HG03103 (cell line): Measurements from ENCODE around the gene TAOK2.
"Not testable (repeated sequence)": the region's sequence is repeated elsewhere in the genome, so short reads cannot be mapped to it uniquely, and the experiment has no call there.

Source experiments
- ATAC-seq: cut with Tn5 transposase; IDR thresholded peaks from one replicate; pipeline ENCODE4 v1.9.1; 2021; ENCODE audit warnings: low read depth; ENCODE audit not compliant: unreplicated experiment

The TAOK2 gene

DNA sequence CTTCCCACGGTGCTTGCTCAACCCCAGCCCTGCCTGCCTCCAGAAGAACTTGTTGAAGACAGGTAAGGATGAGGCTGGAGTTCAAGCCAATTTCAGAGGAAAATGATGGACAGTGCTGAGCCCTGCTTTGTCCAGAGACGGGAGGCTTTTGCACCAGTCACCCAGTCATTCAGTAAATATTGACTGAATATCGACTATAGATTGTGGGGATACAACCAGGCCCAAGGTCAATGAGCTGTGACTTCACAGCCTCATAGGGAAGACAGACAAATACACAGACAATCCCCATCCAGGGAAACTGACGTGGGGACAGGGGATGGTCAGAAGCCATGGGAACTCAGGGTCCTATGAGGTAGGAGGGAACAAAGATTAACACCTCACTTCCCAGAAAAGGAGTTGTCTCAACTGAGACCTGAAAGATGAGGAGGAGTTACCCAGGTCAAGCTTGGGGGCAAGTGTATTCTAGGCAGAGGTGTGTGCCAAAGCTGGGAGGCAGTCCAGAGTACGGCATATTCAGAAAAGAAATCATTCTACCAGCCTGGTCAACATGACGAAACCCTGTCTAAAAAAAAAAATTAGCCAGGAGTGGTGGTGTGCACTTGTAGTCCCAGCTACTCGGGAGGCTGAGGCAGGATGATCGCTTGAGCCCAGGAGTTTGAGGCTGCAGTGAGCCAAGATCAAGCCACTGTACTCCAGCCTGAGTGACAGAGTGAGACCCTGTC is 43.0 kb downstream of the TAOK2 start:
- no peak for ATAC-seq

DNA sequence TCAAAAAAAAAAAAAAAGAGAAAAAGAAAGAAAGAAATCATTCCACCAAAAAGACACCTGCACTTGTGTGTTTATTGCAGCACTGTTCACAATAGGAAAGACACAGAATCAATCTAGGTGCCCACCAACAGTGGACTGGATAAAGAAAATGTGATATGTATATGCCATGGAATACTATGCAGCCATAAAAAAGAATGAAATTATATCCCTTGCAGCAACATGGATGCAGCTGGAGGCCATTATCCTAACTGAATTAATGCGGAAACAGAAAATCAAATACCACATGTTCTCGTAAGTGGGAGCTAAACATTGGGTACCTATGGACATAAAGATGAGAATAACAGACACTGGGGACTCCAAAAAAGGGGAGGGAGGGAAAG is 43.6 kb downstream of the TAOK2 start:
- no peak for ATAC-seq

DNA sequence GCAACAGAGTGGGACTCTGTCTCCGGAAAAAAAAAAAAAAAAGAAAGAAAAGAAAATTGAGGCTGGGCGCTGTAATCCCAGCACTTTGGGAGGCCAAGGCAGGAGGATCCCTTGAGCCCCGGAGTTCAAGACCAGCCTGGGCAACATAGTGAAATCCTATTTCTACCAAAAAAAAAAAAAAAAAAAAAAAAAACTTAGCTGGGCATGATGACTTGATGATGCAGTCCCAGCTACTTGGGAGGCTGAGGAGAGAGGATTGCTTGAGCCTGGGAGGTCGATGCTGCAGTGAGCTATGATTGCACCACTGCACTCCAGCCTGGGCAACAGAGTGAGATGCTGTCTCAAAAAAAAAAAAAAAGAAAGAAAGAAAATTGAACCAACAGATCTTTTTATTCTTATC is 44.3 kb downstream of the TAOK2 start:
- not testable (repeated sequence) for ATAC-seq

DNA sequence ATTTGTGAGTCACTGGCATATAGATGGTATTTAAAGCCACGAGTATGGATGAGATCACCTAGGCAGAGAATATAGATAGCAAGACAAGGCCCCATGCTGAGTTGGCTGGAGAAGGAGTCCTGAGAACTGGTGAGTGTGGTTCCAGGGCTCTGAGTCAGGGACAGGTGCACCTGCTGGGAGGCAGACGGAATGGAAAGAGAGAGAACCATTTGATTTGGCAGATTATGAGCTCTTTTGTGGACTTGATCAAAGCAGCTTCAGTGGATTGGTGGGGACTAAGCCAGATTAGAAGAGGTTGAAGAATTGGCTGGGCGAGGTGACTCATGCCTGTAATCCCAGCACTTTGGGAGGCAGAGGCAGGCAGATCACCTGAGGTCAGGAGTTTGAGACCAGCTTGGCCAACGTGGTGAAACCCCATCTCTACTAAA is 45.1 kb downstream of the TAOK2 start:
- ATAC-seq = no peak

DNA sequence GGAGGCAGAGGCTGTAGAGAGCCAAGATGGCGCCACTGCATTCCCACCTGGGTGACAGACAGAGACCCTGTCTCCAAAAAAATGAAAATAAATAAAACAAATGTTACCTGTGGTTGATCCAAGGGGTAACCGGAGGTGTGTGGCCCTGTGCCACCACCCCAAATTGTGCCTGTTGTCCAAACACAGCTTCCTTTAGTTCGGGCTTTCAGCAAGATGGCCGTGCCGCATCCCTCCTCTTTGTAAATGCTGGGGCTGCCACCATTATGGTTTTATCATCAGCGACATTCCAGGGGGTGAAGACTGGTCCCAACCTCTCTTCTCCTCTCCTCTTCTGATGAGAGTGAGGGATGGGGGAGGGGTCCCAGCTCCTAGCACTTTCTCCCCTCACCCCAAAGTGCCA is 49.2 kb downstream of the TAOK2 start, which contains the start of gene C16orf92:
TSS of gene C16orf92 (plus strand) at position 312 of the 400 bp plus-strand sequence. CDS start 143 bp downstream, outside the sequence.
- ATAC-seq = no peak

DNA sequence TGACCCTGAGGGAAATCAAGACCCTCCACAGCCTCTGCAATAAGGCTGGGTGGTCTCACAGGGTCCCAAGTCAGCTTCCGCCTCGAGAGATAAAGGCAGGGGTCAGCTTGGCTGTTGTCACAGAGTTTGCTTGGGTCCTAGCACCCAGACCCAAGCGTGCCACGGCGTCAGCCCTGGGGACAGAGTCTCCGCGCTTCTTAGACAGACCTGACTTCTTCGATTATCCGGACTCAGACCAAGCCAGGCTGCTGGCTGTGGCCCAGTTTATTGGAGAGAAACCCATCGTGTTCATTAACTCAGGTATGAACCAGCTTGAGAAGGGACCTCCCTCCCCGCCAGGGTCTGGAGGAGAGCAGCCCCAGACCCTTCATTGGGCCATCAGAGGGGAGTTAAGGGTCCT is 49.9 kb downstream of the TAOK2 start:
- ATAC-seq = no peak

DNA sequence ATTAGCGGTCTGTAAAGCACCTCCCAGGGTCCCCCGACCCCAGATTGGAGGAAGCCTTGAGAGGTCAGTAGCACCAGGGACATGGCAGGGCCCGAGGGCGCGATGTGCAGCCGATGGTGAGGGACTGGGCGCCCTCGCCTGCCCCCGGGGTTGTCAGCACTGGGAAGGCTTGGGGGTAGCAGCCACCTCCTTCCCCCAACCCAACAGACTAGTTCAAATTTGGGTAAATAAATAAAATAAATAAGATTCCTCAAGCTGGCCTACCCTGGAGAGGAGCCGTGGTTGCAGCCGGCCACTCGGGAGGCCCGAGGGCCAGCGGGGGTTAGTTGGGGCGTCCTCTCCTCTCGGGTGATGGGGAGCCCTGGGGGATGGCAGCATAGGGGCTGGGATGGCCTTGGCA is 50.8 kb downstream of the TAOK2 start:
- no peak for ATAC-seq

DNA sequence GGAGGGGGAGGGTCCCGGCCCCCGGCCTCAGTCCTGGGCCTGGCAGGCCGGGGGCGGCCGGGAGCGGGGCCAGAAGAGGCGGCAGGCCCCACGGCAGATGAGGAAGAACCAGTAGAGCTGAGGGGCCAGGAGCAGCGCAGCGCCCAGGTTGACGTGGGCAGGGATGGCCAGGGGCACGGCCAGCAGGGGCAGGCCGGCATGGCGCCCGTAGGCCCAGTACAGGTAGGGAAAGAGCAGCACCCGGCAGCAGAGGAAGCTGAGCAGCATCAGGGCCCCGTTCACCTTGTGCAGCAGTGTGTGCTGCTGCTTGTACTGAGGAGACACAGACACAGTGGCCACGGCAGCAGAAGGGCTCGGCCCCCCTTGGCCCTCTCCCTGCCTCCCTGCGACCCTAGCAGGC is 51.5 kb downstream of the TAOK2 start:
- no peak for ATAC-seq

DNA sequence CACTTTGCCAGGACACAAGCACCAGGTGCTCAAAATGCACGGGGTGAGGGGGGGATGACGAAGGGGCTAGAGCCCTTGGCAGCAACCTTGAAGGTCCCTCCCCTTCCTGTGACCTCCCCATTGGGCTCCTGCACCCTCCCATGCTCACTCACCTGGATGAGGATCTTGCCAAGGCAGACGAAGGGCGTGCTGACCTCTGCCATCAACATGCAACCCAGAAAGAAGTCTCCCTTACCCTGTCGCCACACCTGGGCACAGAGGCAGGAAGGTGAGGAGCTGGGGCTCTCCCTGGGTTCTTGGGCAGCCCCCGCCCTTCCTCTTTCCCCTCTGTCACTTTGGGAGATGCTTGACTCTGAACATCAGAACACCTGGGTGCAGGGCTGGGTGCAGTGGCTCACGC is 51.9 kb downstream of the TAOK2 start:
- no peak for ATAC-seq

DNA sequence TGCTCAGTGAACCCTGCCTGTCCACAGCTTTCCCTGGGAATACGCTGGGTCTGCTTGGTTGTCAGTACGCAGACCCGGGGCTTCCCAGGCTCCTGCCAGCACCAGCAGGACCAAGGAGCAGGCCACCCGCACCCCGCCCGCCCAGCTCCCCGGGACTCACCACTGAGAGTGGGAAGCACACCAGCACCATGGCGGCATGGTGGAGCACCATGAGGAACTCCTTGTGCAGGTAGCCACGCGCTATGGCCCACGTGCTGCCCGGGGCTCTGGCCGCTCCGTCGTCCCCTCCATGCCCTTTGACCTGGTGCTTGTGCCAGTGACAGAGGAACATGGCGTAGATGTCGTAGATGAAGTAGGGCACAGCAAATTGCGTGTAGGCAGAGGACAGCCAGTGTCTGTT is 52.8 kb downstream of the TAOK2 start:
- no peak for ATAC-seq

DNA sequence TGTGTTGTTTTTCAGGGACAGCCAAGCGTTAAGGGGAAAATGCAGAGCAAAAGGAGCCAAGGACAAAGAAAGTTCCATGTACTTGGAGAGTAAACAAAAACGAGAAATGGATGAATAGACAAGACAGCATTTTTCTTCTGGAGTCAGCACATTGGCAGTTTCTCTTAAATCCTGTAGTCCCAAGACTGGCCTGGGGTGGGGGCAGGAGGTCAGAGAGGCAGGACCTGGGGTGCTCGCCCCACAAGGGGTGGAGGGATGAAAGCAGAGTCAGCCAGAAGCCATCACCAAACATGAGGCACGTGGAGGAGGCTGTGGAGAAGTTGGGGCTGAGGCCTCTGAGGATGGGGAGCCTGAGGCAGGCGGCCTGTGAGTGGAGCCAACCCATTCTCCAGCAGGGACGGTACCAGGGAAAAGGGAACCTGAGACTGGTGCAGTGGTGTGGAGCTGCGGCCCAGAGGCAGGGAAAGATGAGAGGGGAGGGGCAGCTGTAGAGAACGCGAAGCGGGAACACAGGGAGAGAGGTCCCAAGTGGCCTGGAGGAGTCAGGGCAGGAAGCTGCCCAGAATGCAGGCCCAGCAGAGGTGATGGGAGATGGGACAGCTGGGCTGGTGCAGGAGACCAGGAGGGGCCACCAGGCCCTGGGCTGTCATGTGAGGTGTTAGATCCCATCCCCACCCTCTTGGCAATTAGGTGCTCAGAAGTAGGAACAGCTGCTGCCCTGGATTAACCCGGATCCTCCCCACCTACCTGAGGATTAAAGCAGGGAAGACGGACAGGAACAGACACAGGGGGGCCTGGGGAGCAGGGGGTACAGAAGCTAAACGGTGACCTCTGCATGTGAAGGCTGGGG is 54.1 kb downstream of the TAOK2 start:
- no peak for ATAC-seq

DNA sequence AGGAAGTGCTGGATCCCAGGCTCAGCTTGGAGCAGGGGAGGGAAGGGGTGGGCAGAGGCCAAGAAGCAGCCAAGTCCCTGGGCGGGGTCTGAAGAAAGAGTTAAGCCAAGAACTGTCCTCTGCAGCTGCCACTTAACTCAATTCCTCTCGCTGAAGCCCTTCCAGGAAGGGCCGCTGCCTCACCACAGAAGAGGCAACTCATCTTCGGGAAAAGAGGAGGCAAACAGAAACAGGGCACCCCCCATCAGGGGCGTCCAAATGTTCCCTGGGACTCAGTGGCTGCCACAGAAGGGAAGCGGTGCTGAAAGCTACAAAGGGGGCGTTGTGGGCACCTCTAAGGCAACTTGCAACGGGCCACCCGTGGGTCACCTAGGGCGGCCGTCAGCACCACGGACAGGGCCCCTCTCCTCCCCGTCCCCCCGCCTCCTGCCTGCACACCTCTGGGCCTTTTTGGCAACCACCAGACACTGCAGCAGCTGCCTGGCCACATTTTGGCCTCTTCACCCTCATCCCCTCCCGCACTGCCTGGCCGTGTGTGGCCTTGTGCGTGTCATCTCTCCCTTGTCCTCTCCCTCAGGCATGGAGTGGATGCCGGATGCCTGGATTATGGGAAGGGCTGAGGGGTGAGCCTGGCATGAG is 54.9 kb downstream of the TAOK2 start:
- ATAC-seq = no peak

DNA sequence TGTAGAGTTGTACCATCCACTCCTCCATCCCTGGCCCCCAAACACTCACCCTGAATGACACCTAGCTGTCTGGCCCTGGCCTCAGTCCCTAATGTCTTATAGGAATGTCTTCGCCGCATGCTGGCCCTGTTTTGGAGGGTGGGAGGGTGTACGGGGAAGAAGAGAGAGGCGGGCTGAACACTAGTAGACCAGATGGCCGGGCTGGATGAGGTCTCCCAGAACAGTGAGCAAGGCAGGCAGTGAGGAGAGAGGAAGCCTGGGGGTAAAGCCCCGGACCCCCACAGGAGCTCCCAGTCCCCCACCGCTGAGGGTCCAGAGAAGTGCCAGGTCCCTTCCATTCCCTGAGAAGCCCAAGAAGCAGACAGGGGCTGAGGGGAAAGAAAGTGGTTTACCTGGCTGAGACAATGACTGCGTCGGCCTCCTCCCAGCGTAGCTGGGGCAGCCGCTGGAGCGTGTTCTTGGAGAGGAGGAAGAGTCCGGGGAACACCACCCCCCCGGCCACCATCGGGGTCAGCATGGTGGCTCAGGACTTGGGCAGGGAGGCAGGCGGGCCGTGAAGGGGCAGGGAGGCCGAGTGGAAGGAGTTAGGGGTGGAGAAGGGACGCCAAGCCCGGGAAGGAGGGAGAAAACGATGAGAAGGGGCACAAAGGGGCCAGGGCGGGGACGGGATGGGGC is 56.5 kb downstream of the TAOK2 start:
- ATAC-seq = no peak

DNA sequence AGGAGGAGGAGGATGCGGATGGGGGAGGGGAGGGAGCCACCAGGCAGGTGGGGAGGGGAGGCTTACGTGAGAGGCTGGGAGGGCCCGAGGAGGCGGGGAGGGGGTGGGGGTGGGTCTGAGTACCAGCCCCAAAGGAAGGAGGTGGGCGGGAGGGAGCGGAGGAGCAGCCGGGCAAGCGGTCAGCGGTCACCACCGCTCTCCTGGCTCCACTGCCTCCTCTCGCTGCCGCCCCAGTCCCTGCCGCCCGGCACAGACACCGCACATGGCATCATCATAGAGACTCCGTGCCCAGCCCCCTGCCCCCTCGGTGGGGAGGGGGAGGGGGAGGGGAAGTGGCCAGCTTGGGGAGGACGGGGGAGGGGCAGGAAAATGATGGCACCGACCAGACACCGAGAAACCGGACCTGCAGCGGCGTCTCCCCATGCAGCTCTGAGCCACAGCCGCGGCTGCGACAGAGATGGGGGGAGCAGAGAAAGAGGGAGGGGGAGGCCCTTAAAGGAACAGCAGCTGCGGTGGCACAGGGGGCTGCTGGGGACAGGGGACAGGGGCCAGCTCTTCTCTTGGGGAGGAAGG is 57.3 kb downstream of the TAOK2 start, which contains the start of gene TLCD3B:
TSS of gene TLCD3B (minus strand) at position 431 of the 573 bp plus-strand sequence. CDS start 744 bp downstream, outside the sequence.
- ATAC-seq = no peak

DNA sequence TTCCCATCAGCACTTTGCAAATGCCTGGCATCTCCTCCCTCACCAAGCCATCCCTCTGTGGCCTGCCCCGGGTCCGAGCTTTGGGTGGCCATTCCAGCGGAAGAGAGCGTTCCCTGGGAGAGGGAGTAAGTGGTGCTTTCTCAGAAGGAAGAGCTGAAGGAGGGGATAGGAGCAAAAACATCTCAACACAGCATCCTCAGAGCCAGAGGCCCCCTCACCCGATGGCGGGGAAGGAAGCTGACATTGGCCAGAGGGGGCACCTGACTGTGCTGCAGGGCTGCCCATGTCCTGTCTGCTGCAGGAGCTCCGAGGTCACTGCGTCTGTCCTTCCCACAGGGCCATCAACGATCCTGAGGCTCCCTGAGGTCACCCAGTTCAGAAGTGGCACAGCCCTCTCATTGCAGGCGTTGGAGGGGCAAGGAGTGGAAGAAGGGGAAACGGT is 57.8 kb downstream of the TAOK2 start:
- no peak for ATAC-seq

DNA sequence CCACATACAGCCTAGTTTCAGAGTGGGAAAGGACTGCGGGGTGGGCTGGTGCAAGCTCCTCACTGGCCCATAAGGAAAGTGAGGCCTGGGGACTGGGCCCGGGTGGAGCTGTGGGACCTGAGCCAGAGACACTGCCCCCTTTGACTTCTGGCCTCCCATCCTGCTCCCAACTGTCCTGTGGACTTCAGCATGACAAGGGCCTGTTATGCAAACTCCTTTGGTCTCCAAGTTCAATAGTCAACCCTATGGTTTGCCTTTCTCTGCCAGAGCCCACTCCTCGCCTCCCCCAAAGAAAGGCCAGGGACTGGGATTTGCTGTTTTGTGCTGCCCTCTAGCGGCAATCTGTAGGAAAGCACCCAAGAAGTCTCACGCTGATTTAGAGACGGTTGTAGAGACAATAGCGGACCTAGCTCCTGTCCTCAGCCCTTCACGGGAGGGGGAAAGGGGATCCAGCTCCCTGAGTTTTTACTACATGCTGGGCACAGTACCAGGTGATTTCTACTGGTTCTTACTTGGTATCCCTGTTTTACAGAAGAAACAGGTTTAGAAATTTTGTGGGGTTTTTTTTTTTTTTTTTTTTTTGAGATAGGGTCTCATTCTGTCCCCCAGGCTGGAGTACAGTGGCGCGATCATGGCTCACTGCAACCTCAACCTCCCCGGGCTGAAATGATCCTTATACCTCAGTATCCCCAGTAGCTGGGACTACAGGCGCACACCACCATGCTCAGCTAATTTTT is 58.6 kb downstream of the TAOK2 start:
- no peak for ATAC-seq

DNA sequence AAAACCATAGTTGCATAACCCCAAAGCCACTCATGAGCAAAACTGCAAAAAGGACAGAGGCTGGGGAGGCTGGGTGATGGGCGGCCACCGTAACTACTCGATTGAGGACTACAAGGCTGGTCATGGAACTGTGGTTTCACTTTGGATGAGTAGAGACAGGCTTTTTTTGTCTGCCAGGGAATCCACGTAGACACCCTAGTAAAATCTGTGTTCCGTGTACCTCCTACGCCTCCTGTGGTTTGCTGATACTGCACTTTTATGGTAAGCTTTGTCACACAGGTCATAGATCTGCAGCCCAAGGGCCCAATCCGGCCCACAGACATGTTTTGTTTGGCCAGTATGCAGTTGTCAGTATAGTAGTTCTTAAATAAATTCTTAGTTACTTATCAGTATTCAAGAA is 59.6 kb downstream of the TAOK2 start:
- ATAC-seq = no peak

DNA sequence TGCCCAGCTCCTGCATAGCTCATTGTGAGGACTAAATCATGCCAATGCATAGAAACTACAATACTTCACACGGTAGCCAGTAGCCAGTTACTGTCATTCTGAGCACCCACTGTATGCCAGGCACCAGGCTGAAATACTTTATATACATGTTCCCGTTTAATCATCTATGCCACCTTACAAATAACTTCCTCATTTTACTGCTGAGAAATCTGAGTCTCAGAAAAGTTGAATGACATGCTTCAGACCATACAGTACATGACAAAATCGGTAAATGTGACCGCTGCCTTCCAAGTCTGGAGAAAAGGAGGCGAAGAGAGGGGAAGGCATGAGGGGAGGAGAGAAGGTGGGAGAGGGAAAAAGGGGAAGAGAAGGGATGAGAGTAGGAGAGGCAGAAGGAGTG is 66.6 kb downstream of the TAOK2 start:
- ATAC-seq = no peak

DNA sequence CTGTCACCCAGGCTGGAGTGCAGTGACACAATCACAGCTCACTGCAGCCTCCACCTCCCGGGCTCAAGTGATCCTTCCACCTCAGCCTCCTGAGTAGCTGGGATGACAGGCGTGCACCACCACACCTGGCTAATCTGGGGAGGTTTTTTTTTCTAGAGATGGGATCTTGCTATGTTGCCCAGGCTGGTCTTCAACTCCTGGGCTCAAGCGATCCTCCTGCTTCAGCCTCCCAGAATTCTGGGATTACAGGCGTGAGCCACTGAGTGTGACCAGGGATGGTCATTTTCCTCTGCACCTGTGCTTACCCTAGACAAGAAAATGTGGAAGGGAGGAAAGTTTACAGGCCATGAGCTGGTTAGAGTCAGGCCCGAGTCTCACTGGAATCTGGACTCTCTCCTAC is 67.0 kb downstream of the TAOK2 start:
- not testable (repeated sequence) for ATAC-seq

DNA sequence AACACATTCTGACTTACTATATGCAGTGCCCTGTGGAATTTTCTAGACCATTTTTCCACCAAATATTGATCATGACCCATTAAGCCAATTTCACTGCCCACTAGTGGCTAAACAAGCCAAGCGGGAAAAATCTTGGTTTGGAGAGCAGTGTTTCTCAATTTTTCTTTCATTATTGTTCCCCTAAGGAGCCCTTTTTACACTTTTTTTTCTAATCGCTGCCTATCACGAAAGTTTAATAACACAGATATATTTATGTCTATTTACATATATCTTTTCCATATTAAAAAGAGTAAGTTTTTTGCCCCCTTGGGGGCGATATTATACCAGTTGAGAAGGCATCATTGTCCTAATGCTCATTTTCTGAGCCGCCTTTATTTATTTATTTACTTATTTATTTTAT is 68.2 kb downstream of the TAOK2 start:
- ATAC-seq = no peak
